ENCODE data around the gene FAM221B.

FAM221B gene

DNA sequence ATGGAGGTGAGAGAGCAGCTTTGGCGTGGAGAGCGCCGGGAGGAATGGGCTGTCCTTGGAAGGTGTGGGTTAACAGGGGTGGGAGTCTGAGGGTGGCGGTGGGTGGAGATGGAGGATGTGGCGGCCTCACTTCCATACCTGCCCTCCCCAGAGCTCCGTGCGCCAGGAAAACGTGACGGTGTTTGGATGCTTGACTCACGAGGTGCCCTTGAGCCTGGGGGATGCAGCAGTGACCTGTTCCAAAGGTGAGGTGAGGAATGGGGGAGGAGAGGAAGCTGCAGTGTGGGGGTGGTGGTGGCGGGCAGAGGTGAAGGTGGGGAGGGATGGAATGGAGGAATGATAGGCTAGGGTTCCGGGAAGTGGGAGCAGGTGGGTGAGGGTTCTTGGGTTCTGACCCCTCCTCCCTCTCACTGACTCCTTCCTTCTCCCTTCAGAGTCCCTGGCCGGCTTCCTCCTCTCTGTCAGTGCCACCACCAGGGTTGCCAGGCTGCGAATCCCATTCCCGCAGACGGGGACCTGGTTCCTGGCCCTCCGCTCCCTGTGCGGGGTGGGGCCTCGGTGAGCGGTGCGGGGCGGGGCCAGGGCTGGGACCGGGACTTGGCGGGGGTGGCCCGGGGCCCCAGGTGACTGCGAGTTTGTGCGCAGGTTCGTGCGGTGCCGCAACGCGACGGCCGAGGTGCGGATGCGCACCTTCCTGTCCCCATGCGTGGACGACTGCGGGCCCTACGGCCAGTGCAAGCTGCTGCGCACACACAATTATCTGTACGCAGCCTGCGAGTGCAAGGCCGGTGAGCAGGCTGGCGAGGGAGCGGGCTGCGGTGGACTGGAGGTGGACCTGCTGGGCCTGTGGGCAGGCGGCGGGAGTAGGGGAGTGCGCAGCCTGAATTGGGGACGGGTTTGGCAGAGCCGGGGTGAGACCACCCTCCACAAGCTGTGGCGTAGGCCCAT, 17.6 kb upstream of the FAM221B start:
- no peak for FAIRE-seq

DNA sequence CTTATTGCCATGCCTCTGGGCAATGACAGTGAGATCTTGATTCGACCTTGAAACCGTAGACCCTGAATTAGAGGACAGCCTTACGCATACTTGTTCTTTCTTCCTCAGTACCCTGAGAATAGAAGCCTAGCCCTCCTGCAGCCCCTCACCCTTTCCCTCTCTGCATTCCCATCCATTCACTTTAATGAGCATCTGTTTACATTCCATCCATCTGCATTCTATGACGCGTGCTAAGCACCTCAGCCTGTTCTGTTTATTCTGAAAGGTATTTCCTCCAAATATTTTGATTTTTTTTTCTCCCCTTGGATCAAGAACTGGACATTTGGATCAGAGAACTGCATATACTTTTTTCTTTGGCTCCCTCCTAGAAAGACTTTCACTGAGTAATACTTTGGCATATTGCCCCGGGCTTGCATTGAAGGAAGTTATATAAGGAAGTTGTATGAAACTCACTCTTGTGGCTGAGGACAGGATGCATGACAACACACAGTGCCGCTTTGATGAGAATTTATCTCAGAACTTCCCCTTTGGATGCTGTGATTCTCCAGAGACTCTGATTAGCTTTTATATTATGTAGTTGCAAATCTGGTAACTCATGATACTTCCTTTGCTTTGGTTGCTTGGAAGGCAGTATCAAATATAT, 16.2 kb upstream of the FAM221B start:
- no peak for FAIRE-seq

DNA sequence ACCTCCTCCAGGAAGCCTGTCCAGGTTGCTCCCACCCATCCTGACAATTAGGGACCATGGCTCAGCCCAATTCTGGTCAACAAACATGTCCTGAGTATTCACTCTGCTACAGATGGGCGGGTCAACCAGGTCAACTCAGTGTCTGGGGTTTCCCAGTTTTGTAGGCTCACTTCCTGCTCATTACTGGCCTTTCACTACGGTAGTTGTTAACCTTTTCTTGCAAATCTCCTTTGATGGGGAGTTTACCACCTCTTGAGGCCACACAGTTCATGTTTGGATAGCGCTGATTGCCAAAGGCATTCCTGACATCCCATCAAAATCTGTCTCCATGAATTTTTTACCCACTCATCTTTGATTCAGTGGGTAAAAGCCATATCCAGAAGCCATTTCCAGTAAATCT, 14.3 kb upstream of the FAM221B start:
- FAIRE-seq: no peak

DNA sequence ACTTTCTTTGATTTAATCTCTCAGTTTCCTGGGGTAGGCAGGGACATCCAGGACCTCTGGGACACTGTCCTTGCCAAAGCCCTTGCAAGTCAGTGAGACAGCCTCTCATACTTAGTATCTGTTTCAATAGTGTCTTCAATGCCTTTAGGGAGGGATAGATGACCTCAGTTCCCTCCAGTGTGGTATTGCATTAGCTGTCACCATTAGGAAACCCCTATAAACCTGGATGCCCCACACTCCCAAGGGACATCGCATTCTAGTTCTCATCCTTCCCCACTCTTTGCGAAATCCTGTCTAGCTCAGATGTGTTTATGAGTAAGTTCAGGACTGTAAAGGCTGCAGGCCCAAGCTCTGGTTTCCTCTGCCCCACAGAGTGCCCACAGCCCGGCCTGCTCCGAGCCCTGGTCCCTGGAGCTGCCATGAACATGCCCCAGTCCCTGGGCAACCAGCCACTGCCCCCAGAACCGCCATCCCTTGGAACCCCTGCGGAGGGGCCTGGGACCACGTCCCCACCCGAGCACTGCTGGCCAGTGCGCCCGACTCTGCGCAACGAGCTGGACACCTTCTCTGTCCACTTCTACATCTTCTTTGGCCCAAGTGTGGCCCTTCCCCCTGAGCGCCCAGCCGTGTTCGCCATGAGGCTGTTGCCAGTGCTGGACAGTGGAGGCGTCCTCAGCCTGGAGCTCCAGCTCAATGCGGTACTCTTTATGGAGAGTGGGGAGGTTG, 13.7 kb upstream of the FAM221B start:
- FAIRE-seq: no peak

DNA sequence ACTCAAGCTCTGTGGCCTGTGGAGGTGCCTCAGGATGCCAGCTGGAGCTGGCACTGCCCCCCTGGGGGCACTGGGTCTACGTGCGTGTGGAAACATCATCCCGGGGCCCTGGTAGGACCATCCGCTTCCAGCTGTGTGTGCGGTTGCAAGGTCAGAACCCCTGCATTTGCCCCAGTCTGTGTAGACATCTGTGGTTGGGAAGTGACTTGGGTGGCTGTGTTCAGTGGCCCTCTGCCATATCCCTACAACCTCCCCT, 13.0 kb upstream of the FAM221B start:
- no peak for FAIRE-seq

DNA sequence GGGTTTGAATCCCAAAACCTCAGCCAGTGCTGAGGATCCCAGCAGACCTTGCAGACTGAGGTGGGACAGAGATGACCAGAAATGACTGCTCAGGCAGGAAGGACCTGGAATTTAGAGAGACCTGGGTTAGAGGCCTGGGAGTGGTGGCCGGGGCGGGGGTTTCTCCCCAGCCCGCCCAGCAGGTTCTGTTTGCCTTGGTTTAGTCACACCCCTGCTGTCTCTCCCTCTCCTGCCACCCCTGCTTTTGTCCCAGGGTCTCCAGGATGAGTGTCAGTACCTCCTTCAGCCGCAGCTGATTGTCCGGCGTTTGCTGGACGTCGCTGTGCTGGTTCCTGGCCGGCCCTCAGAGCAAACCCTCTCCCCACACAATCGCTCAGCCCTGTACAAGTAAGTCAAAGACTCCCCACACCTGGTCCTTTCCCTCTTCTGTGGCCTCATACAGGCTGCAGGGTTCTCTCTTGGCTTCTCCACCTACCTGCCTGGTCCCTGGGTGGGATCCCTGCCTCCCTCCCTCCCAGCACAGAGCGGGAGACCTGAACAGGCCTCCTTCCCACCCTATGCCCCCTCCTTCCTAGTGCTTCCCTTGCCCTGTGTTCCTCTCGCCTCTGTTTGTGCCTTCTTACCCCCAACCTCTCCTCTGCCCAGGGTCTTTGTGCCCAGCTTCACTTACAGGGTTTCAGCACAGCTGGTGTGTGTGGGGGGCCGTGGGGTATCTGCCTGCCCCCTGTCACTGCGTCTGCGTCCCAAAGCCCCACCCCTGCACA, 12.5 kb upstream of the FAM221B start:
- no peak for FAIRE-seq

DNA sequence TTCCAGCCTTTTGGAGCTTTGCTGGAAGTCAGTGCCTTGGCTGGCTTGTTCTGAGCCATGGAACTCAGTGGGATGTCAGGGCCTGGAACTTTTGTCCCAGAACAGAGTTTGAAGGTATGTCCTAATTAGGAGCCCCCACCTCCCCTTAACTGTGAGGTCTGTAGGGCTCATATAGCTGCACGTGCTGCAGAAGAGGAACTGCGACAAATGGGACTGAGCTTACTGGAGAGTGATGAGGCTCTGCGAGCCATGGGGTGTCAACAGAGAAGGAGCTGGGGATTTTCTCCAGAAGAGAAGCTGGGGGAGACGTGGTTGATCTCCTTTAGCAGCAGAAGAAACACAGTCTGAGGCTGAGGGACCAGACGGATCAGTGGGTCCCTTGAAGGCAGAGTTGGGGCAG, 11.4 kb upstream of the FAM221B start:
- FAIRE-seq: no peak

DNA sequence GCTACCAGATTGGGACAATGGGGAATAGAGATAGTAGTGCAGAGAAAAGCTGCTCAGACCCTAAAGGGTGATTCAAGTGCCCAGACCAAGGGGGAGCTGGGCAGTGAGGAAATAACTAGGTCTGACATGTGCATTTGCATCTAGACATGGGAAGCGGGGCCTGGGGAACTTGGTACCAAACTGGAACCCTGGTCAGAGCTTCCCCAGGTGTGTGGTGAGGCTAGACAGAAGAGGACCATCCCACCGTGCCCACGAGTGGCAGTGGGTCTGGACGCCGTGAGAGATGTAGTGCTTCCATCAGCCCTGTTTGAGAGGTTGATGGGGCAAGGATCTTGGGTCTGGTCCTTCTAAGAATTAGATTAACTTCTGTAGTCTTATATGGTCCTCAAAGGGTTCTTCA, 8.1 kb upstream of the FAM221B start:
- FAIRE-seq: no peak

DNA sequence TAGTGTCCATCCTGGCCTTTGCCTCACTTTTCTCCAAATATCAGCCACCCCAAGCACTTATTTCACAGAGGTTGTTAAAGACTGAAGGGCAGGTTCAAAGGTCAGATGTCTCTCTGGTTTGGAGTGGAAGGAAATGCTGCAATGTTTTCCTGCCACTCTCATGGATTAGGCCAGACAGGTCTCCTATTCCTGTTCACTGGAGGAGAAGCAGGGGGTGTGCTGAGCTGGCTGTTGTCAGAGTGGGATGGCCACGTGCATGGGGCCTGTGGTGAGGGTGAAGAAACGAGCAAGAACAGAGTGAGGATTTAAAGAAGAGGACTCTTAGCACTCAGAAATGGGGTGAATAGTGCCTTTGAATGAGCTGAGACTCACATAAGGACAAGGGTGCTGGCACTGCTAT, 7.2 kb upstream of the FAM221B start:
- no peak for FAIRE-seq

DNA sequence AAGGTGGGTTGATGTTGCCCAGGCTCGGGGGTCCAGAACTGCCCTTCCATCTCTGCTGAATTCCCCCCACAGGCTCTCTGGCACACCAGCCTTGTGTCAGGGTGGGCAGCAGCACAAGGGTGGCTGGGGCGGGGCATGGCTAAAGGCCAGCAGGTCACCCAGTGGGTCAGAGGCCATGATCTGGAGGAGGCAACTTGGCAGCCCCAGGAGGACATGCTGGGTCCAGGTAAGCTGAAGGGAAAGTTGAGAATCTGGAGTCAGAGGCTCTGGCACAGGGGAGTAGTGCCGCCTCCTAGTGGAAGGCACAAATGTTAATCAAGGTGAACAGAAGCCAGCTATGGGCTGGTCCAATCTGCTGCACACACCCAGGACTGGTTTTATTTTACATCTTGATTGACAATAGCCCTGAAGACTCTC, 6.7 kb upstream of the FAM221B start:
- FAIRE-seq: no peak

DNA sequence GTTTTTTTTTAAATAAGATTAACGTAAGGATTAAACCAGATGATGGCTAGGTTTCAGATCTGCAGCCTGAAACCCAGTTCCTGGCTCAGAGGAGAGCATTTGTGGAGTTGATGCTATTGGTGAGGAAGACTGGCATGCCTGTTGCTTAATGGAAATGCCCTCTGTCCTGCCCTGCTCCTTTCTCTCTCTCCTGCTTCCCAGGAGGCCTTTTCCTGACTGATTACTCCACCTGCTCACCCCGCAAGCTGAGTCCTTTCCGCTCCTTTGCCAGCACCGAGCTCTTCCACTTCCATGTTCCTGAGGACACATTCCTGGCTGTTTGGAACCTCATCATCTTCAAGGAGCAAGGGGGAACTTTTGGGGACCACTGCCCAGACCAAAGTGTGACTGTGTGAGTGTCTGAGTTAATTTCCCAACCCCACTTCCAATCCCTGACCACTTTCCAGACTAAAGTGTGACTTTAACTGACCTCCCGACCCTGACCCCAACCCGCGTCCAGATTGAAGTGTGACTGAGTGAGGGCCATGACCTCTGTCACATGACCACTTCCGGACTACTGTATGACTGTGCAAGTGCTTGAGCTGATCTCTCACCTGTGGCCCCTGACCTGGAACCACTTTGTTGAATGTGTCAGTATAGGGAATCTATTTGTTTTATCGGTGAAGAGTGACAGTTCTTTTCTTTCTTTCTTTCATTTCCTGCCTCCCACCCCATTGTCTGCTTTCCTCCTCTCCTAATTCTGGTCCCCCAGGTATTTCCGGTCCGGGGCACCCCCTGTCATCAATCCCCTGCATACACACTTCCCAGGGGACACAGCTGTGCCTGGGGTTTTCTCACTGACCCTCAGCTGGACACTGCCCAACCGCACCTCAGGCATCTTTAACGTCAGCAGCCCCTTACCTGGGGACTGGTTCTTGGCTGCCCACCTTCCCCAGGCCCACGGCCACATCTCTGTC, 6.0 kb upstream of the FAM221B start:
- FAIRE-seq: no peak

DNA sequence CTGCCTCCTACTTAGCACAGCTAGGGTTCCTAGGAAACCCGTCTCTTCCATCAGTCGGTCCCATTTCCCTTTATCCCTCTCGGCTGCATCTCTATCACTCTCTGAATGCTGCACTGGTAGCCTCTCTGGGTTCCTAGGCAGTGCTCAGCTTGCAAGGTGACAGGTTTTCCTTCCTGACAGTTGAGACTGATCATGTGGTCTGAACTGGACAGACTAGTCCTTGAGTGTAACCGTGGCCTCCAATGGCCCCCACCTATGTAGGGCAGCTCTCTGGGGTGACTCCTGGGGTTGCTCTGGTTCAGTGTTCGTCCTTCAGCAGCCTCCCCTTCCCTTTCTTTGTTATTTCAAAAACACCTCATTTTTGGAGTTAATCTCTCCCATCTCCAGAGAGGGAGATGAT, 4.3 kb upstream of the FAM221B start:
- no peak for FAIRE-seq

DNA sequence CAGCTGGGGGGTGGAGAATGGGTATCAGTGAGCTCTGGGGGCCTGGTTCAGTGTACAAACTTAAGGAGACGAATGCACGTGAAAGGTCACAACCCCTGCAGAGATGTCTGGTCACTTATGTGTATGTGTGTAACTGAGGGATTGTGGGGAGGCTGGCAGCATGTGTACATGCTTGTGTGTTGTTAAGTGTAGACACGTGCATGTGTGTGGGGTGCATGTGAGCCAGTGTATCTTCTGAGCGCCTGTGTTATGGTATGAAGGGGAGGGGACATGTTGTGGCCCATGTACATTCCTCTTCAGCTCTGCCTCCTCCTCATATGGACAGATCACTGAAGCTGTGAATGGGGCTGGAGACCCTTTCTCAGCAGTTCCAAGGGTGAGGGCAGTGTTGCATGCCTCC, 2.5 kb upstream of the FAM221B start:
- no peak for FAIRE-seq

DNA sequence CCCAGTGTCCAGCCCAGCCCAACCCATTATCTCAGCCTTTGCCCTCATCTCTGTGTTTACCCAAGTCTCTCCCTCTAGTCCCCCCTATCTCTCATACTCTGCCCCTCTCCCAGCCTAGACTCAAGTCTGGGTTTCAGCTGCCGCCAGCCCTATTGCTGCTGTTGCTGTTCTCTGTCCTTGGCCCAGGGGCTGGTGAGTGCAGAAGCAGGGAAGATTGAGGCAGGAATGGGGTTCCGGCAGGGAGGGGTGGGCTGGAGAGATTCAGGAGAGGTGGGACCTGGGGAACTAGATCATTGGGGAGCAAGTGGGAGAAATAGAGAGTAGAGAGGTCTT, 1.2 kb upstream of the FAM221B start:
- FAIRE-seq: no peak

DNA sequence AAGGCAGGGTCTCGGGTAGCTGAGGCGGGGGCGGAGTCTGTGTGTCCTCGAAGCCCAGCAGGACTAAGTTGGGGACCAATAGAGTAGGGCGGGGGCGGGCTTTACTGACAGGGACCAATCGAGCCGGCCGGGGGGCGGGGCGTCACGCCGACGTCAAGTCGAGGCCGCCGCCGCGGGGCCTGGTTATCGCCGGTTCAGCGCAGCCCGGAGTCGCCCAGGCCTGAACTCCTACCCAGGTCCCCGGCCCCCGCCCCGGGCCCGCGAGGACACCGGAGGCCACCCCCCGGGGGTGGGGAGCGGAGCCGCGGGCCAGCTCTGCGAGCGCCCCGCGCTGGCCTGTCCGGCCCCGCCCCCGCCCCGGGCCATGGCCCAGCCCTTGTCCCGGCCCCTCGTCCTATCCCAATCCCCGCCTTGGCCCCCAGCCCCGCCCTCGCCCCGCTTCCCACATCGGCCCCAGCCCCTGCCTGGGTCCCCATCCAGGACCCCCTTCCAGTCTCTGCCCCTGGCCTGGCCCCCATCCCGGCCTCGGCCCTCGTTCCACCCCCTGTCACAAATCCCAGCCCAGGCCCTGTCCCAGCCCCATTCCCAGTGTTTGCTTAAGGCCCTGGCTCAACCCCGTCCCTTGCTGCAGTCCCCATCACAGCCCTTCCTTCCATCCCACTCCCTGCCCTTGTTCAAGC, 692 bp upstream of the FAM221B start, which contains the start of gene TMEM8B:
Gene TMEM8B, plus strand, starts transcription at position 145 of the 680 bp plus-strand sequence. Its CDS starts 220 bp downstream, at position 365.
- FAIRE-seq: no peak

DNA sequence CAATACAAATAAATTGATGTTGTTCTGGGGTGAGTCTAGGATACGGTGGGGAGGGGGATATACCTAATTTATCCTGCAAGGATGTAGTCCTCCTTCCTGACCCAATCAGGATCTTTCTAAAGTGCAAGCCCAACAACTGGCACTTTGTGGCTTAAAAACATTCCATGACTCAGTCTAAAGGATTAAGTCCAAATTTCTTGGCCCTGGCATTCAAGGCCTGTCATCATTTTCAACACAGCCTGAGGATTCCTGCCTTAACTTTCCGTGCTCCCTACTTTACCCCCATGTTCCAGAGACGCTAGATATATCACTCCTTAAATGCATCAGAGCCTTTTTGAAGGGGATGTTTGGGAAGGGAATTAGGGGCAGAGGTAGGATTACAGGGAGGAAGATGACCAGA, 1.0 kb downstream of the FAM221B start:
- FAIRE-seq: no peak

DNA sequence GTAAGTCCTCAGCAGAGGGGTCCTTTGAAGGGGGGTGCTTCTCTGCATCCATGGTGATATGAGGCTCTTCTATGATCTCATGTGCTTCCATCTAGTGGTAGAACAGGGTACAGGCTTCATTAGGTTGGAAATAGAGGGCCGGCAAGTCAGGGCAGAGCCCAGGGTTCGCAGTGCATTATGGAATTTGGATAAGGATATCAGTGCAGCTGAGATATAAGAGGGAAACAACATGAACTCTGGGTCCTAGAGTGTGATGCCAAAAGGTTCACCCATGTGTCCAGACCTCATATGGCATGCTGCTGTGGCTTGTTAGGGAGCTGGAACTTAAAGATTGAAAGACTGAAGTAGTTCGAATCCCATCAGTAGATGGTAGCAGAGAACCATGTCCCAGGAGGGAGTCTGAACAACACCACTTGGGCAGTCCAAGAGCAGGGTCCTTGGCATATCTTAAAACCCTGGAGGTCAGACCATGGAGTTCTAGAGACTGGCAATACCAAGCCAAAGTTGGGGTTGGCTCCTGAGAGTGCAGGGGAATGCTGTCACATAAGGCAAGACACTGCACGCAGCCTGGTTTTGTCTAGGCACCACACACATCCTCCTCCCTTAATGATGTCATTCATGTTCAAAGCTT, 2.3 kb downstream of the FAM221B start:
- no peak for FAIRE-seq

DNA sequence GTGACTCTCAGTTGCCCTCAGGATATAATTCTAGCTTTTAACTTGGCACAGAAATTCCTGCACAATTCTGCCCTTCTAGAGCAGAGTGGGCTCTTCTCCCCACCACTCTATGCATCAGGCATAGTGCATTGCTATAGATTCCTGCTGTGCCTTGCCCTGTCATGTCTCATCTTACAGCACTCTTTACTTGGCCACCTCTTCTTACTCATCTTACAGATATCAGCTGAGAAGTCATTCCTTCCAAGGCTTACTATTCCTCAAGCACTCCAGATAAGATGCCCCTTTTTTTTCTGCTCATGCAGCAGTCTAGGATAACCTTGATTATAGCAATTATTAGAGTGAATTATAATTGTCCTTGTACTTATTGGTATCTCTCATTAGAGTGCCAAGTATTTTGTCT, 5.6 kb downstream of the FAM221B start:
- FAIRE-seq: no peak

DNA sequence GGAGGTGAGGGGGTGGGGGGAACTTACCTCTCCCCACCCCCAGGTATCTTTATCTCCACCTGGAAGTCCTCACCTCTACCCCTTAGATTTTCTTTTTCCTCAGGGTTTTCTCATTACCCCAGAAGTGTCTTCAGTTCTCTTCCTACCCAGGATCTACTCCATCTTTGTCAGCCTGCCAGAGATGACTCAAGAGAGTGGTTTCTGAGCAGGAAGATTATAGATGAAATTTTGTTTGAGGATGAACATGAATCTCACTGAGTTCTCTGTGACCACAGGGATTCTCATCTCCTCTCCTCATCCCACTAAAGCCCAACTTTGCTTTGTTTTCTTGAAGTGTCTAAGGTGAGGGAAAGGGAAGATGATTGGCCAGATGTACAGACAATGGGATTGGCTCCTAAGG, 8.5 kb downstream of the FAM221B start:
- FAIRE-seq: no peak

DNA sequence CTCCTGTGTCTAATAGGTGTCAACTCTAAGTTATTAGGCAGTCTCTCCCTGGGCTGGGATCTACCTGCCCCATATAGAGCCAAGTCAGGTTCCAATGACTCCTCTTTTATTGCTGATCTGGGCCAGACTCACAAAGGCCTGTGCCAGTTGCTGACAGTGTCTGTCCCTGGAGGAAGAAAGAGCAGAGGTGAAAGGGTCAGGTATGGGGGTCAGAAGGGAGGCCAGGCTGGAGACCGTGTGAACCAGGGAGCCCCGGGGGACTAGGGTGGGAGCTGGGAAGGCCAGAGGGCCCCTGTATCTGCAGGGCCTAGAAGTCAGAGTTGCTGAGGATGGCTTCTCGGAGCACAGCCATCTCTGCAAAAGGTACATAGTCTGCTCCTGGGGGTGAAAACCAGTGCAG, 10.2 kb downstream of the FAM221B start:
- no peak for FAIRE-seq

DNA sequence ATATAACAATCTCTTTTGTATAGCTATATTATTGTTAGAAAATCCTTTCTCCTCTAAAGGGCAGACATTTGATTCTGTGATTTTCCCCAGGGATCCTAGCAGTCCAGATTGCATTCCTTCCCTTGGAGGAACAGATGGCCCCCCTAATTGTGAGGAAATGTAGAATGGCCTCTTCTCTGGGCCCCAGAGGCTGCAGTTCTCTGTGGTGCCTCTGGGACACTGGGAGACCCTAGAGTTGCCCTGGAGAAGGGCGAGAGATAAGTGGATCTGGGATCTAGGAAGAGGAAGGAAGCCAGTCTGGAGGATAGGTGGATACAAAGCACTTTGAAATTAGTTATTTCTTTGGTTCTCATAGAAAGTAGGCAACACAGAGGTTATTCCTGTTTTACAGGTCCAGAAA, 11.8 kb downstream of the FAM221B start:
- no peak for FAIRE-seq

Data from colon (tissue), 2 donors.